Measurements from ENCODE around the gene DDX1. TPM values are rescaled to one million over a fixed set of nuclear protein-coding genes. Genes with fewer than 3 reads are reported as not detected.

DDX1 gene
- total and polyA plus RNA-seq, 2 donors from 2014 or later = 84.0 to 90.0 TPM

DNA sequence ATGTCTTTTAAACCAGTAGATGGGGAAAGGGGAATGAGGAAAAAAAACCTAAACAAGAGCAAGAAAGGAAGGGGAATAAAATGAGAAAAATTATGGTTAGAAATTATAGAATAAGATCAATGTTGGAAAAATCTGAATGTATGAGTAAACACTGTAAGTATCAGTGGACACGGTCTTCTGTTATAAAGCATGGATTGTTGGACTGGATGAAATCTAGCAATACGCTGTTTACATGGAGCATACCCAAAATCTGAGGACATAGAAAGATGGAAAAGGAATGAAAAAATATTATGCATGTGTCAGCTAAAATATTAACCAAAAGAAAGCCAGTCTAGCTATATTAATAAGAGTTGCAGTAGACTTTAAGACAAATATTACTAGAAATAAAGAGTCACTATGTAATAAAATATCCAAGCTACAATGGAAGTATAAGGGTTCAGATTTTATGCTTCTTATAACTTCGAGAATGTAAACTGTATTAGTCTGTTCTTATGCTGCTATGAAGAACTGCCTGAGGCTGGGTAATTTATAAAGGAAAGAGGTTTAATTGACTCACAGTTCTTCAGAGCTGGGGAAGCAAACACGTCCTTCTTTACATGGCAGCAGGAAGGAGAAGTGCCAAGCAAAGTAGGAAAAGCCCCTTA lies 32.4 kb downstream of the DDX1 start:
- FAIRE-seq = no peak
- Histone ChIP-seq H3K4me1 (ENCODE audit: control insufficient read depth in 2 of 3, insufficient read depth in 2 of 3, low read depth in 1 of 3, low read length in 3 of 3) (no peaks in the 10 kb centered on the region), H3K27ac (ENCODE audit: low read depth in 2 of 2, low read length in 2 of 2) (no peak overlapping the region), H3K9ac (ENCODE audit: low read length in 3 of 3) (no peak overlapping the region), H3K9me3 (ENCODE audit: control insufficient read depth in 2 of 3, insufficient read depth in 1 of 3, low read length in 3 of 3) (no peaks in the 10 kb centered on the region), H3K36me3 (ENCODE audit: control insufficient read depth in 2 of 3, insufficient read depth in 3 of 3, low read length in 3 of 3) (peaks cover 10 to 28% (median 22%) of the 10 kb centered on the region in 3 donors), H3K27me3 (ENCODE audit: control insufficient read depth, insufficient read depth, low read length) (no peaks in the 10 kb centered on the region), H3K4me3 (ENCODE audit: low read length in 3 of 3) (no peak overlapping the region)
- DNase-seq = no peak
- intact Hi-C loops (cut with DNase I) = no loop called here
- TF ChIP-seq, protein P1, sequence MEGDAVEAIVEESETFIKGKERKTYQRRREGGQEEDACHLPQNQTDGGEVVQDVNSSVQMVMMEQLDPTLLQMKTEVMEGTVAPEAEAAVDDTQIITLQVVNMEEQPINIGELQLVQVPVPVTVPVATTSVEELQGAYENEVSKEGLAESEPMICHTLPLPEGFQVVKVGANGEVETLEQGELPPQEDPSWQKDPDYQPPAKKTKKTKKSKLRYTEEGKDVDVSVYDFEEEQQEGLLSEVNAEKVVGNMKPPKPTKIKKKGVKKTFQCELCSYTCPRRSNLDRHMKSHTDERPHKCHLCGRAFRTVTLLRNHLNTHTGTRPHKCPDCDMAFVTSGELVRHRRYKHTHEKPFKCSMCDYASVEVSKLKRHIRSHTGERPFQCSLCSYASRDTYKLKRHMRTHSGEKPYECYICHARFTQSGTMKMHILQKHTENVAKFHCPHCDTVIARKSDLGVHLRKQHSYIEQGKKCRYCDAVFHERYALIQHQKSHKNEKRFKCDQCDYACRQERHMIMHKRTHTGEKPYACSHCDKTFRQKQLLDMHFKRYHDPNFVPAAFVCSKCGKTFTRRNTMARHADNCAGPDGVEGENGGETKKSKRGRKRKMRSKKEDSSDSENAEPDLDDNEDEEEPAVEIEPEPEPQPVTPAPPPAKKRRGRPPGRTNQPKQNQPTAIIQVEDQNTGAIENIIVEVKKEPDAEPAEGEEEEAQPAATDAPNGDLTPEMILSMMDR (IDR thresholded peaks at IDR 0.05; ENCODE audit: borderline replicate concordance, extremely low read depth, insufficient read depth) = no peak

DNA sequence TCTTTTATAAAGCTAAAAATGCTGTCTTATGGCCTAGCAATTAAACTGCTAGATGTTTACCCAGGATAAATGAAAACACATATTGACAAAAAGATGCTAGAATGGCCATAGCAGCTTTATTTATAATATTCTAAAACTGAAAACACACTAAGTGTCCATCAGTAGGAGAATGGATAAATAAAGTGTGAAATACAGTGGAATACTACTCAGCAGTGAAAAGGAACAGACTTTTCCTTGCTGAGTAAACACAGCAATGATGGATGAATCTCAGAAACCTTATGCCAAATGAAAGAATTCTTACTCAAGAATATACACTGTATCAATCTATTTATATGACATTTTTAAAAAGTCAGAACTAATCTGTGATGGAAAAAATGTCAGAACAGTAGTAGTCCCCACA lies 33.2 kb downstream of the DDX1 start:
- TF ChIP-seq, protein P1 (IDR thresholded peaks at IDR 0.05; ENCODE audit: borderline replicate concordance, extremely low read depth, insufficient read depth) = no peak
- Histone ChIP-seq H3K9ac (ENCODE audit: low read length in 3 of 3) (no peak overlapping the region), H3K27ac (ENCODE audit: low read depth in 2 of 2, low read length in 2 of 2) (no peak overlapping the region), H3K27me3 (ENCODE audit: control insufficient read depth, insufficient read depth, low read length) (no peaks in the 10 kb centered on the region), H3K36me3 (ENCODE audit: control insufficient read depth in 2 of 3, insufficient read depth in 3 of 3, low read length in 3 of 3) (peaks cover 13 to 33% (median 24%) of the 10 kb centered on the region in 3 donors), H3K9me3 (ENCODE audit: control insufficient read depth in 2 of 3, insufficient read depth in 1 of 3, low read length in 3 of 3) (no peaks in the 10 kb centered on the region), H3K4me1 (ENCODE audit: control insufficient read depth in 2 of 3, insufficient read depth in 2 of 3, low read depth in 1 of 3, low read length in 3 of 3) (no peaks in the 10 kb centered on the region), H3K4me3 (ENCODE audit: low read length in 3 of 3) (no peak overlapping the region)
- no peak for FAIRE-seq
- DNase-seq = no peak
- intact Hi-C loops (cut with DNase I) = no loop called here

DNA sequence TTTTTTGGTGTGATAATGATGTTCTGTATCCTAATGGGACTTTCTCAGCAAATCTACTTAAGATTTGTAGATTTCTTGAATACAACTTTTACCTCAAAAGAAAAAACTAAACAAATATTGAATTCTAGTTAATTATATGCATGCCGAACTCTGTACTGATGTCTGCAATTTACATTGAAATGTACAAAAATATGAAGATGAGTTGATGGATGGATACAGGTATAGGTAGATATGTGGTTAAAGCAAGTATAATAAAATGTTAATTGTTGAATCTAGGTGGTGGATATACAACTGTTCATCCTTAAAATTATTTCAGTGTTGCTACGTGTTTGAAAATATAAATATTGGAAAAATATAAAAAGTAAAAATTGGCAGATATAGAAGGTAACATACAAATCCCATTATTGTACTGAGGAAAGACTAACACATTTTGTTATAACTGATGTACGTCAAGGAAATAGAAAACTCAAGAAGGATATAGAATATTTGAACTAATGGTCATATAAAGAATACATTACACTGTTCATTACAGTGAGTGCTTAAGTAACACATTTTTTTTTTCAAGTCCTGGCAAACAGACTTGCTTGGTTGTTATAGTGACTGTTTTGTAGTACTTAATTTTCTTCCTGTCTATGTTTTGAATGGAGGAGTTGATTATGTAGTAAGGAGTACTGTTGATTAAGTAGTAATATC lies 33.8 kb downstream of the DDX1 start:
- H3K4me1 ChIP-seq (ENCODE audit: control insufficient read depth in 2 of 3, insufficient read depth in 2 of 3, low read depth in 1 of 3, low read length in 3 of 3) = no peaks in the 10 kb centered on the region
- H3K36me3 ChIP-seq (ENCODE audit: control insufficient read depth in 2 of 3, insufficient read depth in 3 of 3, low read length in 3 of 3) = peaks cover 16 to 34% (median 24%) of the 10 kb centered on the region in 3 donors
- TF ChIP-seq, protein P1 (IDR thresholded peaks at IDR 0.05; ENCODE audit: borderline replicate concordance, extremely low read depth, insufficient read depth) = no peak

More for the DNA sequence above, 33.8 kb downstream of the DDX1 start:
- no peak overlapping the region for H3K9ac ChIP-seq (ENCODE audit: low read length in 3 of 3)
- FAIRE-seq (no peak), DNase-seq (no peak)
- no peak overlapping the region for H3K4me3 ChIP-seq (ENCODE audit: low read length in 3 of 3)
- H3K9me3 ChIP-seq (ENCODE audit: control insufficient read depth in 2 of 3, insufficient read depth in 1 of 3, low read length in 3 of 3) = no peaks in the 10 kb centered on the region
- H3K27me3 ChIP-seq (ENCODE audit: control insufficient read depth, insufficient read depth, low read length) = no peaks in the 10 kb centered on the region
- no peak overlapping the region for H3K27ac ChIP-seq (ENCODE audit: low read depth in 2 of 2, low read length in 2 of 2)
- intact Hi-C loops (cut with DNase I) = no loop called here

Data from kidney (tissue), 14 donors.